Esophagus mucosa (tissue), 1 donor: Measurements from ENCODE around the gene NPIPA3. TPM values are rescaled to one million over a fixed set of nuclear protein-coding genes. Genes with fewer than 3 reads are reported as not detected.
A peak's percentile ranks its signal among the peaks of the same experiment; 100 is the strongest.
"Not testable (repeated sequence)": the region's sequence is repeated elsewhere in the genome, so short reads cannot be mapped to it uniquely, and the experiment has no call there.

Experiments used
- ATAC-seq: fragments of 200-7000 bp; cut with Tn5 transposase; one replicate; pipeline ENCODE4 v1.9.1; 2020
- total RNA-seq: library from RNA; stranded (reverse); gene quantifications from one replicate; pipeline ENCODE4 v1.2.4, GENCODE V29; 2023
- donor health status: DM: yes; HTN: yes; CAD: no.

NPIPA3 gene
- total RNA-seq = 1.8 TPM

DNA sequence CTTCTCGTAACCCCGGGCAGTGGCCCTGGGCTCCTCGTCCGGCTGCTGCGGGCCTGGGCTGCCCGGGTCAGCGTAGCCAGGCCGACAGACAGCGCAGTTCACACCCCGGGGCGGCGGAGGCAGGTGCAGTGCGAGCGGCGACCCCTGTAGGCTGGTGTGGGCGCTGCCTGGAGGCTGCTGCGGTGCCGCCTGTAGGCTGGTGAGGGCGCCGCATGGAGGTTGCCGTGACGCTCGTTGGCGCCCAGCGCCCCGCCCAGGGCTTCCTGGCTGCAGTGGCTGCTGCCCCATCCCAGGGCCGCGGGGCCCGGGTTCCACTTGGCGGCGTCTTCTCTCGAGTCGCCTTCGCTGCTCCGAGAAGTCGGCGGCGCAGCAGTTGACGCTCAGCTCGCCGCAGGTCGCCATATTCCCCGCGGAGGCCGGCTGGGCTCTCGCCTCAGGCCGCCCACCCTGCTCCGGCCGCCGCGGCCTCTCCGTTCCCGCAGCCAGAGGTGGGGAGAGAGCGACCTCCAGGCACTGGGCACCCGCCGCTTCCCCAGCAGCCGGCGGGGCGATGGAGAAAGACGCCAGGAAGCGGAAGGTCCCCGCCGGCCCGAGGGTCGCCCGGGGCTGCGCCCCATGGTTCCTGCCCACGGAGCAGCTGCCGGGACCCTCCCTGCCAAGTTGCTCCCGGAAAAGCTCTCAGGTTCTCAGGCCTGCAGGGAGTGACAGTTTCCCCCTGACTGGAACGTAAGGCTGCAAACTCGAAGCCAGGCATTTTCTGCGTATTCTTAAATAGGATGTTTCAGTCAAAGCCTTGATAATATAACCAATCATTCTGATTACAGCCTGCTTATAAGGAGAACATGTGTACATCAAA lies at the start of gene NPIPA3:
NPIPA3 (plus strand) TSS at position 256 of the 856 bp plus-strand sequence. CDS start 5,533 bp downstream, outside the sequence.
- ATAC-seq = peak; percentile 99

DNA sequence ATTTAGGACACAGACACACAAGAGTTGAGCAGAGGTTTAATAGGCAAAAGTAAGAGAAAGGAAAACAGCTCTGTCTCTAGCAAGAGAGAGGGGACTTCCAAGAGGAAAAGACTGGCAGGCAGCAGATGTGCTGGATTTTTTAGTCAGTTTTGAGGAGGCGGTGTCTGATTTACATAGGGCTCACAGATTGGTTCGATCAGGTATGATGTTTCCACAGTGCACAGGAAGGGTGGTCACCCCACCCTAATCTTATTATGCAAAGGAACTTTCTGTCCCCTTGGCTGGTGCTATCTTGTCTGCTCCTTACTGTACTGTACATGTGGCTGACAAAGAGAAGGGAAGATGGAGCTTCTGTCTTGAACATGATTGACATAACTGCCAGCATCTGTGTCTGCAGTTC lies 45.1 kb upstream of the NPIPA3 start:
- ATAC-seq = no peak

DNA sequence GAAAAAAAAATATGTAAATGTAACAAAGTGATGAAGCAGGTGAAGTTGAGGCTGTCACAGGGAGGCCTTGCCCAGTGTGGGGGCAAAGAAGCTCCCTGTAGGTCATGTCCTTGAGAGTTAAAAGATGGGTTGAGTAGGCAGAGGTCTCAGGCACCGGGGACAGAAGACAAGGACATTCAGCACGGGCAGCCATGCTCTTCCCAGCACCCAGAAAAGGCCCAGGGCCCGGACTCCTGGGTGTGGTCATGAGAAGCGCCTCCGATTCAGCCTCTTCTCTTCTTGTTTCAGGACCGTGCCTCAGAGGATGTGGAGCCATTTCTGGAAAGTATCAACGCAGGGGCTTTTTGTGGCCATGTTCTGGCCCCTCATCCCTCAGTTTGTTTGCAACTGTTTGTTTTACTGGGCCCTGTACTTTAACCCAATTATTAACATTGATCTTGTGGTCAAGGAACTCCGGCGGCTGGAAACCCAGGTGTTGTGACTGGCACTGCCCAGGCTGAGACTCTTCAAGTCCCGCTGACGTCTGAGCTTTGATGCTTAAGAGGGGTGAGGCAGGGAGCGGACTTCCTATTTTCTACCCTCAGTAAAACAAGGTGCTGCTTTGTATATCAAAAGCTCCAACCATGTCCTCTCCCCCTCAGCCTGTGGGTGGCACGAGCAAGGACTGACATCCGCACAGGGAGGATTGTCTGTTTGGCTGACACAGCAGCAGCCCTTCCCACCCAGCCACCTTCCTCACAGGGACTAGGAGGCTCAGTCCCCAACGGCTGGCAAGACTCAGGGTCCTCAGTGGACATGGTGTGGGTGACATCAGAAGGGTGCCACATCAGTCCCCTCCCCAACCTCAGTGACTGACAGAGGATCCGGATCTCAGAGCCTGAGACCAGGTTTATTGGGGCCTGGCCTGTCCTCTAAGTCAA lies 35.6 kb upstream of the NPIPA3 start:
- ATAC-seq = no peak

DNA sequence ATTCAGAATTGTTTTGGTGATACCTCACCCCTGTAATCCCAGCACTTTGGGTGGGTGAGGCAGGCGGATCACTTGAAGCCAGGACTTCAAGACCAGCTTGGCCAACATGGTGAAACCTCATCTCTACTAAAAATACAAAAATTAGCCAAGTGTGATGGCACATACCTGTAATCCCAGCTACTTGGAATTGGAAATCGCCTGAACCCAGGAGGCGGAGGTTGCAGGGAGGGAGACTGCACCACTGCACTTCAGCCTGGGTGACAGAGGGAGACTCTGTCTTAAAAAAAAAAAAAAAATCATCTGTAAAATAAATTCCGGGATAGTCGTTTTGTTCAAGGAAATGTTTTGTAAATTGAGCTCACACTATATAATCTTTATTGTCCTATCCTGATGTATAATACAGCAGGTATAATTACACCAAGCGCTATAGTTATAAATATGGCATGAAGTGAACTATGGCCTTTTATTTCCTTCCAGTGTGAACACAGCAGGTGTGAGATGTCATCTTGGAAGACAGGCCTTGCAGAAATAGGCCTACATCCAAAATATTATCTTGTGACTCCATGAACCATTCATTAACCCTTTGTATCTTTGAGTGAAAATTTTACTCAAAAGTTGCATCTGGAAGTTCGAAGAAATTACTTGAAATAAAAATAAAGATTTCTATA lies 34.5 kb upstream of the NPIPA3 start:
- ATAC-seq = no peak

DNA sequence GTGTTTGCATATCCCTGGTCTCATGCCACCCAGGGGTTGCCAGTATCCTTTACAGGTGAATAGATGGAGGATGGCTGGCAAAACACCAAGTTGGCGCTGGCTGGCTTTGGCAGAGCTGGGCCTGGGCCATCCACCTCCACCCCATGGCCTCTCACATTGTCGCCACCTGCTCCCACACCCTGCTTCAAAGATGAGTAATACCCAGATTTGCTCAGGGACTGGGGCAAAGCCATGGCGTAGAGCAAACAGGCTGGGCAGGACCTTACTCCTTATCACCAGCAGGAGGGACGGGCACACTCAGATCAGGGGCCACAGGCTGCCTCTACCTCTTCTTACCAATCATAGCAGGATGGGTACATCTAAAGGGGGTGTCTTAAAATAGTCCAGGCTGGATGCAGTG lies 33.4 kb upstream of the NPIPA3 start:
- peak; percentile 93 for ATAC-seq

DNA sequence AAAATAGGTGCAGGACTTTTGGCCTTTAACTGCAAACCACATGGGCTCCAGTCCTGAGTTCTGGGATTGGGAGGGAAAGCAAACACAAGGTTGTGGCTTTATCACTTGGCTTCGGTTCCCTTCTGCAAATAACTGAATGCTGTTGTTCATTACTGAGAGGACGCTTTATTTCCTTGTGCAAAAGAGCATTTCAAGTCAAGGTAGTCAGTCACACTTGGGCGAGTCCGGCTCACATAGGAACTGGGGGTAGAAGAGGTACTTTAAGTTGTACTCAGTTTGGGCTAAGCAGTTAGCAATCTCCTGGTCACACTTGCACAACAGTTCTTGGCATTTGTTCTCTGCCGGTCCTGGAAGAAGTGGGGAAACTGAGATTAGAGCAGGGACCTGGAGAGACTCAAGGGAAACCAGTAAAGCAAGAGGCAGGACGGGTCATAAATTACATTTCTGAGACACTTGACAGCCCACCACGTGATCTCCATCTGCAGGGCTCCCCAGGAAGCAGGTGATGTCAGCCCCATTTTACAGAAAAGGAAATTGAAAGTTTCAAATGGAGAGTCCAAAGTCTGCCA lies 30.7 kb upstream of the NPIPA3 start:
- ATAC-seq = peak; percentile 45

DNA sequence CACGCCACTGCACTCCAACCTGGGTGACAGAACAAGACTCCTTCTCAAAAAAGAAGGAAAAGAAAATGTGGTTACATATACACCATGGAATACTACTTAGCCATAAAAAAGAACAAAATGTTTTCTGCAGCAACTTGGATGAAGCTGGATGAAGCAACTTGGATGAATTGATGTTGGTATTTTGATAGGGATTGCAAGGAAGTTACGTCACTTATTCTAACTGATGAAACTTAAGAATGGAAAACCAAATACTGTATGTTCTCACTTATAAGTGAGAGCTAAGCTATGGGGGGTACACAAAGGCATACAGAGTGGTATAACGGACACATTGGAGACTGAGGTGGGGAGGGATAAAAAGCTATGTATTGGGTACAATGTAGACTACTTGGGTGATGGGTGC lies 26.6 kb upstream of the NPIPA3 start:
- ATAC-seq = no peak

DNA sequence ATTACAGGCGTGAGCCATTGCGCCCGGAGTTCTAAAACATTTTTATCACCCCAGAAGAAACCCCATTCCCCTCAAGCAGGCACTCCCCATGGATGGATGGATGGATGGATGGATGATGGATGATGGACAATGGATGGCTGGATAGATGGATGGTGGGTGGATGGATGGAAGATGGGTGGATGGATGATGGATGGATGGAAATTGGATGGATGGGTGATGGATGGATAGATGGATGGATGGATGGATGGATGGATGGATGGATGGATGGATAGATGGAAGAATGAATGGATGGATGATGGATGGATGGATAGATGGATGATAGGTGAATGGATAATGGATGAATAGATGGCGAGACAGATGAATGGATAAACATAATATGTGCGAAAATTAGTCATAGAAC lies 25.6 kb upstream of the NPIPA3 start:
- no peak for ATAC-seq

DNA sequence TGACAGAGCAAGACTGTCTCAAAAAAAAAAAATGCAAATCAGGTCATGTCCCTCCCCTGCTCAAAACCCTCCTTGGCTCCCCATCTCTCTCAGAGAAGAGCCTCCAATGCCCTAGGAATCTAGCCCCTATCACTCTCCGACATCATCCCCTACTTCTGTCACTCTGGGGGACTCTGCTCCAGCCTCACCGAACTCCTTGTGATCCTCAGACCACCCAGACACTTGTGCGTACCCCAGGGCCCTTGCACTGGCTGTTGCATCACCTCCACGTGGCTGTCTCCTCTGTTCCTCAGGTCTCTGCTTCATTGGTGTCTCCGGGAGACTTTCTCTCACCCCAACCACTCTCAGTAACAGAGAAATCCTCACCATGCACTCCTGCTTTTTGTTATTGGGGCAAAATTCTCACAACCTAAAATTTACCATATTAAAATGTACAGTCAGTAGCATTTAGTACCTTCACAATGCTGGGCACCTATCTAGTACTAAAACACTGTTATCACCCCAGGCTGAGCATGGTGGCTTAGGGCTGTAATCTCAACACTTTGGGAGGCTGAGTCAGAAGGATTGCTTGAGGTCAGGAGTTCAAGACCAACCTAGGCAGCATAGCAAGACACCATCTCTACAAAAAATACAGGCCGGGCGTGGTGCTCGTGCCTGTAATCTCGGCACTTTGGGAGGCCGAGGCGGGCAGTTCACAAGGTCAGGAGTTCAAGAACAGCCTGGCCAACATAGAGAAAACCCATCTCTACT lies 24.3 kb upstream of the NPIPA3 start:
- no peak for ATAC-seq

DNA sequence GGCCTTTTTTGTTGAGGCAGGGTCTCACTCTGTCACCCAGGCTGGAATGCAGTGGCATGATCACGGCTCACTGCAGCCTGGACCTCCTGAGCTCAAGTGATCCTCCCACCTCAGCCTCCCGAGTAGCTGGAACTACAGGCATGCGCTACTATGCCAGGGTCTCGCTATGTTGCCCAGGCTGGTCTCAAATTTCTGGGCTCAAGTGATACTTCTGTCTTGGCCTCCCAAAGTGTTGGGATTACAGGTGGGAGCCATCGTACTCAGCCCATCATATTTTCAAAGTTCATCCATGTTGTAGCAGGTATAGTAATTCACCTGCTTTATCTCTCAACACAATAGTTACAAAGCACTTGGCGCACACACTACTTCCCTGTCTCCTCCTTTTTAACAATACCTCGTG lies 22.8 kb upstream of the NPIPA3 start:
- peak; percentile 35 for ATAC-seq

DNA sequence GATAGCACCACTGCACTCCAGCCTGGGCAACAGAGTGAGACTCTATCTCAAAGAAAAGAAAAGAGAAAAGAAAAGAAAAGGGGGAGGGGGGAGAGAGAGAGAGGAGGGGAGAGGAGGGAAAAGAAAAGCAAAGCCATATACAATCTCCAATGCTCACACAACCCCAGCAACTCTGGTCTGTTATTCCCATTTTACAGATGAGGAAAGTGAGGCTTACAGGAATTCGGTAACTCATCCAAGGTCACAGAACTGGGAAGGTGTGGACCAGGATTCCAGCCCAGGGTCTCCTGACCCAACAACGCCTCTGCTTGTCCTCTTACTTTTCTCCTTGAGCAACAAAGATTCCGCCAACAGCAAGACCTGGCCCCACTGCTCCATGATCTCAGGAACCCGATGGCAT lies 22.1 kb upstream of the NPIPA3 start:
- ATAC-seq = no peak

DNA sequence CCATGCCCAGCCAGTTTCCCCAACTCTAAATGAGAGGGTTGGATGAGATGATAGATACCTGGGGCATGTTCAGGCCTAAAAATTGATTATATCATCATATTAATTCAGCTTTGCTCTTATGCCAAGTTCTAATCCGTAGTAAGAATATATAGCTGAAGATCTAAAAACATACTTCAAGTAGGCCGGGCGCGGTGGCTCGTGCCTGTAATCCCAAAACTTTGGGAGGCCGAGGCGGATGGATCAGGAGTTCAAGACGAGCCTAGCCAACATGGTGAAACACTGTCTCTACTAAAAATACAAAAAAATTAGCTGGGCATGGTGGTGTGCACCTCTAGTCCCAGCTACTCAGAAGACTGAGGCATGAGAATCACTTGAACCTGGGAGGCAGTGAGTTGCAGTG lies 21.1 kb upstream of the NPIPA3 start:
- ATAC-seq = no peak

DNA sequence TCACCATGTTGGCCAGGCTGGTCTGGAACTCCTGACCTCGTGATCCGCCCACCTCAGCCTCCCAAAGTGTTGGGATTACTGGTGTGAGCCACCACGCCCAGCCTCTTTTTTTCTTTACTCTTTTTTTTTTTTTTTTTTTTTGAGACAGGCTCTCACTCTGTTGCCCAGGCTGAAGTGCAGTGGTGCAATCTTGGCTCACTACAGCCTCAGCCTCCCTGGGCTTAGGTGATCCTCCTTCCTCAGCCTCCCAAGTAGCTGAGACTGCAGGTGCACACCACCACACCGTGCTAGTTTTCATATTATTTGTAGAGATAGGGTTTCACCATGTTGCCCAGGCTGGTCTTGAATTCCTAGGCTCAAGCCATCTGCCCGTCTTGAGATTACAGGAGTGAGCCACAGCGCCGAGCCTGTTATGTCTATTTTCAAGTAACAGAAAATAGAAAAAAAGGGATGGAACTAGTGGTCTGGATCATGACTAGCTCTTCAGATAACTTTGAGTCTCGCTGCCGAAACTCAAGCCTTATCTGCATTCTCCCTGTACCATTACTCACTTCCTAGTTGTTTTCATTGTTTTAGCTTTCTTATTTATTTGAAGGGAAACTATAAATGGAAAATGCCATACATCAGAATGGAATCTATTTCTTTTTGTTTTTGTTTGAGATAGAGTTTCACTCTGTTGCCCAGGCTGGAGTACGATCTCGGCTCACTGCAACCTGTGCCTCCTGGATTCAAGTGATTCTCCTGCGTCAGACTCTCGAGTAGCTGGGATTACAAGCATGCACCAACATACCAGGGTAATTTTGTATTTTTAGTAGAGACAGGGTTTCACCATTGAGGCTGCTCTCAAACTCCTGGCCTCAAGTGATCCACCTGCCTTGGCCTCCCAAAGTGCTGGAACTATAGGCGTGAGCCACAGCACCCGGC lies 17.1 kb upstream of the NPIPA3 start:
- ATAC-seq = not testable (repeated sequence)

DNA sequence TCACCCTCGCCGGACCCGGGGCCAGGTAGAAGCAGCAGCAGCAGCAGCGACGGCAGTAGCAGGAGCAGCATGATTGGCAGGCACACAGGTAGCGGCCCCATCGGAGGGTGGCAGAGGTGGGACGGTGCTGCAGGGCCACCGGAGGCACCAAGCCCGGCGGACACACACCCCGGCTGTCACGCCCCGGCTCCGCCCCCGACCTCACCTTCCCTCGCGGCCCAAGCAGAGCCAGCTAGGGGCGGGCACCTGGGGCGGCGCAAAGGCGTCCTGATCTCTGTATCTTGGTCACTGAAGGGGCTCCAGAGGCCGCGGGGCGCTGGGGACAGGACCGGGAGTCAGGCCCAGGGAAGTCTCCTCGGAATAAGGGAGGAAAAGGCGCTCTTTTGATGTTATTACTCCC lies 9.1 kb upstream of the NPIPA3 start, which contains the start of gene PLA2G10:
PLA2G10 (minus strand) TSS at position 180 of the 400 bp plus-strand sequence; CDS start at position 101, 79 bp downstream.
- peak; percentile 76 for ATAC-seq

DNA sequence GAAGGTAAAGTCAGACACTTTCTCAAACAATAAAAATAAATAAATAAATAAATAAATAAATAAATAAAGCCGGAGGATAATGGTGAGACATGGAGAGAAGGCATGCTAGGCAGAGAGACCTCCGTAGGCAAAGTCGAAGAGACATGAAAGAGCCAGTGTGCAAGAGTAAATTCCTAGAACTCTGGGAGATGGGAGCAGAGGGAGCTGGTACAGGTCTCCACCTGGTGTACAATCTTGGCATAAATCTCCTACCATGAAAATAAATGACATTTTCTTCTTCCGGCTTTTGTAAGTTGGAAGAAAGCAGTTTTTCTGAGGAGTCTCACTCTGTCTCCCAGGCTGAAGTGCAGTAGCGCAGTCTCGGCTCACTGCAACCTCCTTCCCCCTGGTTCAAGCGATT lies 1.4 kb upstream of the NPIPA3 start:
- ATAC-seq = peak; percentile 46

DNA sequence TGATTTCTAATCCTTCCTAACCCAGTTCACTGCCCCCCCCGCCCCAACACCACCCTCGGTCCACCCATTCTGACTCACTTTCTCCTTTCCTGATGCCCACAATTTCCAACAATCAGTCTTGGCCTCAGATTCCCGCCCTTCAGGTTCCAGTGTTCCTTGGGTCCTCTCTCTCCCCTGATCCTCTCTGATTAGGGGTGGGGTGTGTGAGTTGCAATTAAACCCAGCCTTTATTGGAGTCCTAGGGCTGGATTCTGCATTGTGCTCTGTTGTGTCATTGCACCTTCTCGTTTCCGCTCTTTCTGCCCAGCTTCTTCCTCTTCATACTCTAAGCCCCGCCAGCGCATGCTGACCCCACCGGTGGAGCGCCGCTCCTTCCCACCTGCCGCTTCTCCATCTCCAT lies 539 bp upstream of the NPIPA3 start:
- peak; percentile 57 for ATAC-seq

DNA sequence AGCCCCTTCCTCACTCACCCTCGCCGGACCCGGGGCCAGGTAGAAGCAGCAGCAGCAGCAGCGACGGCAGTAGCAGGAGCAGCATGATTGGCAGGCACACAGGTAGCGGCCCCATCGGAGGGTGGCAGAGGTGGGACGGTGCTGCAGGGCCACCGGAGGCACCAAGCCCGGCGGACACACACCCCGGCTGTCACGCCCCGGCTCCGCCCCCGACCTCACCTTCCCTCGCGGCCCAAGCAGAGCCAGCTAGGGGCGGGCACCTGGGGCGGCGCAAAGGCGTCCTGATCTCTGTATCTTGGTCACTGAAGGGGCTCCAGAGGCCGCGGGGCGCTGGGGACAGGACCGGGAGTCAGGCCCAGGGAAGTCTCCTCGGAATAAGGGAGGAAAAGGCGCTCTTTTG lies 30.0 kb downstream of the NPIPA3 start:
- ATAC-seq = peak; percentile 72

DNA sequence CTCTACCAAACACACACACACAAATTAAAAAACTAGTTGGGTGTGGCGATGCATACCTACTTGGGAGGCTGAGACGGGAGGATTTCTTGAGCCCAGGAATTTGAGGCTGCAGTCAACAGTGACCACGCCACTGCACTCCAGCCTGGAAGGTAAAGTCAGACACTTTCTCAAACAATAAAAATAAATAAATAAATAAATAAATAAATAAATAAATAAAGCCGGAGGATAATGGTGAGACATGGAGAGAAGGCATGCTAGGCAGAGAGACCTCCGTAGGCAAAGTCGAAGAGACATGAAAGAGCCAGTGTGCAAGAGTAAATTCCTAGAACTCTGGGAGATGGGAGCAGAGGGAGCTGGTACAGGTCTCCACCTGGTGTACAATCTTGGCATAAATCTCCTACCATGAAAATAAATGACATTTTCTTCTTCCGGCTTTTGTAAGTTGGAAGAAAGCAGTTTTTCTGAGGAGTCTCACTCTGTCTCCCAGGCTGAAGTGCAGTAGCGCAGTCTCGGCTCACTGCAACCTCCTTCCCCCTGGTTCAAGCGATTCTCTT lies 37.7 kb downstream of the NPIPA3 start:
- peak; percentile 51 for ATAC-seq

DNA sequence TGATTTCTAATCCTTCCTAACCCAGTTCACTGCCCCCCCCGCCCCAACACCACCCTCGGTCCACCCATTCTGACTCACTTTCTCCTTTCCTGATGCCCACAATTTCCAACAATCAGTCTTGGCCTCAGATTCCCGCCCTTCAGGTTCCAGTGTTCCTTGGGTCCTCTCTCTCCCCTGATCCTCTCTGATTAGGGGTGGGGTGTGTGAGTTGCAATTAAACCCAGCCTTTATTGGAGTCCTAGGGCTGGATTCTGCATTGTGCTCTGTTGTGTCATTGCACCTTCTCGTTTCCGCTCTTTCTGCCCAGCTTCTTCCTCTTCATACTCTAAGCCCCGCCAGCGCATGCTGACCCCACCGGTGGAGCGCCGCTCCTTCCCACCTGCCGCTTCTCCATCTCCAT lies 38.6 kb downstream of the NPIPA3 start:
- ATAC-seq = peak; percentile 61
